HepG2 (cell line): Measurements from ENCODE around the gene KARS1. TPM values are rescaled to one million over a fixed set of nuclear protein-coding genes. Genes with fewer than 3 reads are reported as not detected.

ENCODE experiments used
- ATAD3A ChIP-seq: sonication (generic); formaldehyde crosslinking; IDR thresholded peaks from 2 replicates; pipeline ENCODE4 v1.4.0; 2020; ENCODE audit warnings: missing genetic modification reagents
- ATF5 ChIP-seq: sonication (generic); formaldehyde crosslinking; IDR thresholded peaks from 2 replicates; pipeline ENCODE4 v1.4.0; 2020; ENCODE audit warnings: mild to moderate bottlenecking, low read depth, missing genetic modification reagents
- GMEB1 ChIP-seq: sonication (generic); formaldehyde crosslinking; IDR thresholded peaks from 2 replicates; pipeline ENCODE4 v1.5.1; 2020; ENCODE audit warnings: missing genetic modification reagents, mild to moderate bottlenecking, borderline replicate concordance
- HDAC2 ChIP-seq: sonication (generic); formaldehyde crosslinking; IDR thresholded peaks from 2 replicates; pipeline ENCODE4 v1.4.0; 2020; ENCODE audit warnings: missing genetic modification reagents
- HNRNPK ChIP-seq: fragments of 200-400 bp; formaldehyde crosslinking; IDR thresholded peaks from 2 replicates; pipeline ENCODE4 v1.6.1; 2018; ENCODE audit warnings: low read length, low read depth, moderate library complexity, mild to moderate bottlenecking; ENCODE audit not compliant: poor library complexity, severe bottlenecking
- KDM3A ChIP-seq: IDR thresholded peaks from 2 replicates; pipeline ENCODE4 v1.6.1; 2018; ENCODE audit warnings: low read depth, missing compliant biosample characterization
- MED1 ChIP-seq: sonication (generic); formaldehyde crosslinking; IDR thresholded peaks from 2 replicates; pipeline ENCODE4 v1.4.0; 2020; ENCODE audit warnings: missing genetic modification reagents
- MZF1 ChIP-seq: sonication (generic); formaldehyde crosslinking; IDR thresholded peaks from 2 replicates; pipeline ENCODE4 v1.8.1; 2023; ENCODE audit warnings: mild to moderate bottlenecking, missing genetic modification reagents, borderline replicate concordance
- PHF20 ChIP-seq: sonication (generic); formaldehyde crosslinking; IDR thresholded peaks from 2 replicates; pipeline ENCODE4 v1.5.0; 2020; ENCODE audit warnings: mild to moderate bottlenecking, missing genetic modification reagents
- RORA ChIP-seq: sonication (generic); formaldehyde crosslinking; IDR thresholded peaks from 2 replicates; pipeline ENCODE4 v1.5.0; 2020; ENCODE audit warnings: mild to moderate bottlenecking, missing genetic modification reagents, moderate library complexity
- TGIF2 ChIP-seq: IDR thresholded peaks from 2 replicates; pipeline ENCODE4 v1.6.1; 2016; ENCODE audit warnings: control low read depth, missing compliant biosample characterization
- TIGD3 ChIP-seq: sonication (generic); formaldehyde crosslinking; IDR thresholded peaks from 2 replicates; pipeline ENCODE4 v1.5.1; 2020; ENCODE audit warnings: mild to moderate bottlenecking, missing genetic modification reagents, borderline replicate concordance
- XBP1 ChIP-seq: sonication (generic); formaldehyde crosslinking; IDR thresholded peaks from 2 replicates; pipeline ENCODE4 v1.5.0; 2020; ENCODE audit warnings: missing genetic modification reagents
- ZBTB25 ChIP-seq: IDR thresholded peaks from 2 replicates; pipeline ENCODE4 v1.6.1; 2018; ENCODE audit warnings: missing genetic modification reagents
- ZMYM4 ChIP-seq: sonication (generic); formaldehyde crosslinking; IDR thresholded peaks from 2 replicates; pipeline ENCODE4 v1.8.1; 2023; ENCODE audit warnings: mild to moderate bottlenecking, missing genetic modification reagents
- ZNF329 ChIP-seq: sonication (generic); formaldehyde crosslinking; IDR thresholded peaks from 2 replicates; pipeline ENCODE4 v1.9.0; 2021; ENCODE audit warnings: low read depth, mild to moderate bottlenecking, missing genetic modification reagents
- ZNF605 ChIP-seq: sonication (generic); formaldehyde crosslinking; IDR thresholded peaks from 2 replicates; pipeline ENCODE4 v1.8.0; 2022; ENCODE audit warnings: mild to moderate bottlenecking, missing genetic modification reagents
- ZNF639 ChIP-seq: conservative IDR thresholded peaks from 2 replicates; pipeline ENCODE4 v1.6.1; 2018; ENCODE audit warnings: missing genetic modification reagents
- ZNF800 ChIP-seq: sonication (generic); formaldehyde crosslinking; IDR thresholded peaks from 2 replicates; pipeline ENCODE4 v1.4.0; 2020; ENCODE audit warnings: missing genetic modification reagents
- ZNF850 ChIP-seq: sonication (generic); formaldehyde crosslinking; conservative IDR thresholded peaks from 2 replicates; pipeline ENCODE4 v1.9.0; 2021; ENCODE audit warnings: mild to moderate bottlenecking, missing genetic modification reagents
- polyA plus RNA-seq, 8 experiments: library from polyadenylated mRNA; depleted of rRNA in 3 of 8; stranded (reverse) in 7 of 8; unstranded in 1 of 8; fragments of >200 nt; fragmentation: Illumina TruSeq in 4 of 8; extraction: Trizol in 4 of 8; gene quantifications; 2 replicates each; pipeline versions ENCODE4 v1.2.1 to v1.2.3, GENCODE V29; 2011 to 2016; ENCODE audit warnings: low read depth in 4 of 8, missing spikeins in 1 of 8, mixed read lengths in 1 of 8; ENCODE audit not compliant: insufficient read depth in 1 of 8
- total RNA-seq, 5 experiments: library from RNA; depleted of rRNA; stranded (reverse); fragments of >200 nt; fragmentation: Illumina TruSeq; extraction: Trizol; gene quantifications; 2 replicates each; pipeline ENCODE4 v1.2.3, GENCODE V29; 2016; ENCODE audit warnings: low read depth in 1 of 5

KARS1 gene
- total and polyA plus RNA-seq, 2 of the 13 experiments (the other 11 are each of a cell fraction or from before 2014, with no cell fraction given) = 141 to 276 TPM

- TF ChIP-seq ZBTB25 (peak; percentile 82; the same call in 1 of the 2 replicates), MZF1 (CRISPR knock-in tag) (no peak), XBP1 (CRISPR knock-in tag) (0 out of 2 replicates have a peak, but pooled peaks have one; percentile 76), PHF20 (CRISPR knock-in tag) (peak; percentile 91), GMEB1 (CRISPR knock-in tag) (peak; percentile 87), RORA (CRISPR knock-in tag) (peak; percentile 38; the same call in 1 of the 2 replicates), ZNF639 (CRISPR knock-in tag) (peak; percentile 89), ZNF850 (CRISPR knock-in tag) (no peak), ZNF800 (CRISPR knock-in tag) (peak; percentile 48; the same call in 1 of the 2 replicates), ZMYM4 (CRISPR knock-in tag) (peak; percentile 90), ZNF605 (peak; percentile 97), KDM3A (CRISPR knock-in tag) (0 out of 2 replicates have a peak, but pooled peaks have one; percentile 45), ATAD3A (CRISPR knock-in tag) (no peak), ZNF329 (CRISPR knock-in tag) (peak; percentile 67; the same call in 1 of the 2 replicates), ATF5 (no peak), HDAC2 (CRISPR knock-in tag) (peak; percentile 68), MED1 (CRISPR knock-in tag) (peak; percentile 66; the same call in 1 of the 2 replicates), TIGD3 (0 out of 2 replicates have a peak, but pooled peaks have one; percentile 52), TGIF2 (CRISPR knock-in tag) (peak; percentile 100), HNRNPK (no peak)
Measured at GRCh38 chr16:75622761-75623605, 24.5 kb downstream of the KARS1 start, which contains the start of gene ADAT1 (continued).
